Suprapubic skin (tissue), 4 donors: ENCODE results near the gene ZFP64. TPM values are rescaled to one million over a fixed set of nuclear protein-coding genes. Genes with fewer than 3 reads are reported as not detected.

Experiments used
- DNase-seq, 2 donors: peaks; one replicate each; pipeline ENCODE4 v3.0.0-alpha.2; 2019; ENCODE audit warnings: low spot score in 2 of 2
- H3K27ac ChIP-seq: fragments of 200-600 bp; sonication (generic); one replicate; pipeline ENCODE4 v1.5.1; 2019
- H3K27me3 ChIP-seq: fragments of 200-600 bp; sonication (generic); one replicate; pipeline ENCODE4 v1.5.1; 2019
- H3K36me3 ChIP-seq: fragments of 200-600 bp; sonication (generic); one replicate; pipeline ENCODE4 v1.5.1; 2019
- H3K4me1 ChIP-seq: fragments of 200-600 bp; sonication (generic); one replicate; pipeline ENCODE4 v1.5.1; 2019
- H3K4me3 ChIP-seq: fragments of 200-600 bp; sonication (generic); one replicate; pipeline ENCODE4 v1.5.1; 2019; ENCODE audit warnings: mild to moderate bottlenecking
- H3K9me3 ChIP-seq: fragments of 200-600 bp; sonication (generic); one replicate; pipeline ENCODE4 v1.5.1; 2019
- CTCF ChIP-seq, 2 donors: fragments of 200-600 bp in 1 of 2; fragments of 450-650 bp in 1 of 2; sonication (generic) in 1 of 2; IDR thresholded peaks; one replicate each; pipeline ENCODE4 v1.5.1; 2016 to 2019; ENCODE audit warnings: antibody characterized with exemption in 2 of 2, mild to moderate bottlenecking in 1 of 2, moderate library complexity in 1 of 2
- EP300 ChIP-seq: sonication (generic); formaldehyde crosslinking; IDR thresholded peaks from one replicate; pipeline ENCODE4 v1.6.1; 2017; ENCODE audit warnings: antibody characterized with exemption
- POLR2A ChIP-seq, 2 donors: fragments of 450-650 bp; IDR thresholded peaks; one replicate each; pipeline ENCODE4 v1.6.1; 2017; ENCODE audit warnings: antibody characterized with exemption in 2 of 2, mild to moderate bottlenecking in 2 of 2, moderate library complexity in 2 of 2
- POLR2AphosphoS5 ChIP-seq, 3 donors: sonication (generic); formaldehyde crosslinking; IDR thresholded peaks; one replicate each; pipeline ENCODE4 v1.6.1; 2017; ENCODE audit warnings: antibody characterized with exemption in 3 of 3
- WGBS: methylation state at CpG from one replicate; pipeline ENCODE4 v1.1.5; 2018; 5-methylcytosine and 5-hydroxymethylcytosine counted together
- total RNA-seq, 4 donors: library from RNA; depleted of rRNA; stranded (reverse); fragments of >200 nt; gene quantifications; one replicate each; pipeline ENCODE4 v1.1.0, GENCODE V29; 2016

Gene ZFP64
- total RNA-seq, 4 donors from 2014 or later, result 25.1 to 33.8 (median 28.2) TPM

GRCh38 chr20:52127309-52127708, 64.3 kb downstream of the ZFP64 start:
- Histone ChIP-seq H3K27me3 (no peaks in the 10 kb centered on the region), H3K27ac (no peak overlapping the region), H3K4me3 (no peak overlapping the region), H3K36me3 (no peaks in the 10 kb centered on the region), H3K9me3 (no peaks in the 10 kb centered on the region), H3K4me1 (no peaks in the 10 kb centered on the region)
- 79% methylated on average over 4 of the region's 4 CpGs for WGBS
- DNase-seq, result no peak
- TF ChIP-seq CTCF (IDR thresholded peaks at IDR 0.05), result no peak
- no peak for TF ChIP-seq POLR2AphosphoS5 (IDR thresholded peaks at IDR 0.05)
- TF ChIP-seq POLR2A (IDR thresholded peaks at IDR 0.05), result no peak
- TF ChIP-seq EP300, result no peak

GRCh38 chr20:52124821-52125220, 66.8 kb downstream of the ZFP64 start:
- TF ChIP-seq POLR2AphosphoS5 (IDR thresholded peaks at IDR 0.05) (no peak), EP300 (no peak), CTCF (IDR thresholded peaks at IDR 0.05) (no peak), POLR2A (IDR thresholded peaks at IDR 0.05) (no peak)
- Histone ChIP-seq H3K27ac (no peak overlapping the region), H3K27me3 (no peaks in the 10 kb centered on the region), H3K9me3 (no peaks in the 10 kb centered on the region), H3K36me3 (peaks cover 4% of the 10 kb centered on the region), H3K4me3 (no peak overlapping the region), H3K4me1 (no peaks in the 10 kb centered on the region)
- no peak for DNase-seq
- whole genome bisulfite sequencing, result 100% methylated on average over 2 of the region's 3 CpGs

- TF ChIP-seq POLR2AphosphoS5 (IDR thresholded peaks at IDR 0.05) (no peak), CTCF (IDR thresholded peaks at IDR 0.05) (no peak), EP300 (no peak), POLR2A (IDR thresholded peaks at IDR 0.05) (no peak)
- H3K4me3 ChIP-seq, result no peak overlapping the region
- H3K9me3 ChIP-seq, result no peaks in the 10 kb centered on the region
- H3K36me3 ChIP-seq, result peaks cover 5% of the 10 kb centered on the region
- WGBS, result 94% methylated on average over 5 of the region's 5 CpGs
- no peak overlapping the region for H3K27ac ChIP-seq
- no peaks in the 10 kb centered on the region for H3K27me3 ChIP-seq
- DNase-seq, result no peak
- no peaks in the 10 kb centered on the region for H3K4me1 ChIP-seq
Measured at GRCh38 chr20:52118696-52119095, 72.9 kb downstream of the ZFP64 start.

GRCh38 chr20:52118016-52118623, 73.5 kb downstream of the ZFP64 start:
- Histone ChIP-seq H3K4me1 (no peaks in the 10 kb centered on the region), H3K9me3 (no peaks in the 10 kb centered on the region), H3K36me3 (peaks cover 5% of the 10 kb centered on the region), H3K4me3 (no peak overlapping the region), H3K27me3 (no peaks in the 10 kb centered on the region), H3K27ac (no peak overlapping the region)
- DNase-seq, result no peak
- no peak for TF ChIP-seq CTCF (IDR thresholded peaks at IDR 0.05)
- no peak for TF ChIP-seq POLR2A (IDR thresholded peaks at IDR 0.05)
- no peak for TF ChIP-seq POLR2AphosphoS5 (IDR thresholded peaks at IDR 0.05)
- TF ChIP-seq EP300, result no peak
- WGBS, result 96% methylated on average over 2 of the region's 2 CpGs

GRCh38 chr20:52110456-52110855, 81.1 kb downstream of the ZFP64 start:
- Histone ChIP-seq H3K27me3 (peaks cover 9% of the 10 kb centered on the region), H3K9me3 (no peaks in the 10 kb centered on the region), H3K4me3 (no peak overlapping the region), H3K36me3 (no peaks in the 10 kb centered on the region), H3K4me1 (peaks cover 10% of the 10 kb centered on the region), H3K27ac (no peak overlapping the region)
- 91% methylated on average over 5 of the region's 6 CpGs for WGBS
- no peak for DNase-seq
- no peak for TF ChIP-seq CTCF (IDR thresholded peaks at IDR 0.05)
- no peak for TF ChIP-seq POLR2A (IDR thresholded peaks at IDR 0.05)
- no peak for TF ChIP-seq POLR2AphosphoS5 (IDR thresholded peaks at IDR 0.05)
- no peak for TF ChIP-seq EP300
